Thyroid gland (tissue), 4 donors: Measurements from ENCODE around the gene NRG4.

Experiments
- CTCF ChIP-seq, 6 experiments: fragments of 200-600 bp in 3 of 6; fragments of 450-650 bp in 3 of 6; sonication (generic) in 3 of 6; IDR thresholded peaks; one replicate each; pipeline ENCODE4 v1.5.1; 2016 to 2019; ENCODE audit warnings: antibody characterized with exemption in 6 of 6, mild to moderate bottlenecking in 2 of 6, inconsistent platforms in 1 of 6, moderate library complexity in 1 of 6
- POLR2A ChIP-seq, 2 donors: fragments of 450-650 bp; IDR thresholded peaks; one replicate each; pipeline ENCODE4 v1.6.1; 2017; ENCODE audit warnings: antibody characterized with exemption in 2 of 2, mild to moderate bottlenecking in 2 of 2, moderate library complexity in 1 of 2

- TF ChIP-seq CTCF (IDR thresholded peaks at IDR 0.05), result no peak
- TF ChIP-seq POLR2A (IDR thresholded peaks at IDR 0.05), result no peak
Measured at GRCh38 chr15:76056931-76057330, 44.7 kb upstream of the NRG4 start.
